Activated T-helper 2 cell treated with anti-CD3 and anti-CD28 coated beads, Interferon-gamma antibody, Interleukin-2, Interleukin-4, amounts not matched to agents 10 μg/mL and 5 μg/mL and 100 μg/mL, durations not matched to agents 14 hours and 24 hours and 36 hours (primary cell): ENCODE measurements around the gene TRHDE. TPM values are rescaled to one million over a fixed set of nuclear protein-coding genes. Genes with fewer than 3 reads are reported as not detected.
"Not testable (repeated sequence)": the region's sequence is repeated elsewhere in the genome, so short reads cannot be mapped to it uniquely, and the experiment has no call there.

Experiments used
- DNase-seq: peaks from one replicate; pipeline ENCODE4 v3.0.0; 2021; ENCODE audit warnings: low spot score
- H3K27ac Mint-ChIP-seq: one replicate; pipeline ENCODE4 v1.8.0; 2021; ENCODE audit warnings: mixed read lengths
- H3K27me3 Mint-ChIP-seq: one replicate; pipeline ENCODE4 v1.8.0; 2021; ENCODE audit warnings: low read depth, mixed read lengths
- H3K36me3 Mint-ChIP-seq: one replicate; pipeline ENCODE4 v1.8.0; 2021; ENCODE audit warnings: low read depth, mixed read lengths
- H3K4me1 Mint-ChIP-seq: one replicate; pipeline ENCODE4 v1.8.0; 2021; ENCODE audit warnings: low read depth, mixed read lengths
- H3K4me3 Mint-ChIP-seq: one replicate; pipeline ENCODE4 v1.8.0; 2021; ENCODE audit warnings: low read depth, mild to moderate bottlenecking, moderate library complexity, mixed read lengths
- H3K9me3 Mint-ChIP-seq: one replicate; pipeline ENCODE4 v1.8.0; 2021; ENCODE audit warnings: mixed read lengths
- intact Hi-C: fragments of 100-400 bp; cut with micrococcal nuclease; formaldehyde crosslinking; loops from one replicate; pipeline ENCODE4 v1.15.1; 2023
- total RNA-seq: library from RNA; stranded (reverse); gene quantifications from 2 replicates; pipeline ENCODE4 v1.2.3, GENCODE V29; 2022

The TRHDE gene
- total RNA-seq, 1 donor from 2014 or later: not detected

DNA sequence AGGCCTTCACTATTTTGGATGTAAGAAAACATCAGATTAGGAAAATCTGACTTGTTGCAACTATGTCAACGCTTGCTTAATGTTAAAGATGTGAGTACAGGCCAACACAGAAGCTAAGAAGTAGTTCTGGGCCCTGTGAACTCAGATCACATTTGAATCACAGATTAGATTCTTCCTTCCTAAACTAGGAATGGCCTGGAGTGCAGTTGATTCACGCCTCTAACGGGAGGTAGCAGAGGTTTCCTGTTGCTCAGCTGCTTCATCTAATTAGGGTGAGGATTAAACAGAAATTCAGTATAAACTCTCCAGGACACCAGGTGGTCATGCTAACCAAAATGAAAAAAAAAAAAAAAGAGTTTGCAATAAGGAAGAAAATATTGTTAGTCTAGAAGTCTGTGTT, 314.3 kb downstream of the TRHDE start:
- Mint-ChIP-seq H3K27me3 (no peaks in the 10 kb centered on the region), H3K27ac (no peak overlapping the region), H3K36me3 (no peaks in the 10 kb centered on the region), H3K9me3 (peaks cover 25% of the 10 kb centered on the region), H3K4me1 (no peaks in the 10 kb centered on the region), H3K4me3 (no peak overlapping the region)
- DNase-seq: no peak
- intact Hi-C loops: no loop called here

DNA sequence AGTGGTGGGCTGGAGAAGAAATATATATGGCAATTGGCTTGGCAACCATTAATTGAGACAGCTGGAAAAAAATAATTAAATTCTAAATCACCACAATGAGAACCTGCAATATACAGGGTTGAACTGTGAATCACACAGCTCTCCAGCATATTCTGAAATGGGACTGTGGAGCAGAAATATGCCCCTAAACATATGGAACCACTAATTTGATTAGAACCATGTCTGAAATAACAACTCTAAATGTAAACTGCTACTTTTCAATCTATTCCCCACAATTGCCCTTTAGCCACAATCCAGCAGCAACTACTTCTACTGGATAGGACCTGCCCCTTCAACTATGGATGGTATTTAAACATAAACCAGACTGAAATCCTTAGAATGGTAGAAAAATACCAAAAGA, 330.4 kb downstream of the TRHDE start:
- no peaks in the 10 kb centered on the region for H3K4me1 Mint-ChIP-seq
- no peaks in the 10 kb centered on the region for H3K36me3 Mint-ChIP-seq
- H3K4me3 Mint-ChIP-seq: no peak overlapping the region
- DNase-seq: no peak
- no peak overlapping the region for H3K27ac Mint-ChIP-seq
- peaks cover 36% of the 10 kb centered on the region for H3K9me3 Mint-ChIP-seq
- H3K27me3 Mint-ChIP-seq: no peaks in the 10 kb centered on the region
- intact Hi-C loops: no loop called here

DNA sequence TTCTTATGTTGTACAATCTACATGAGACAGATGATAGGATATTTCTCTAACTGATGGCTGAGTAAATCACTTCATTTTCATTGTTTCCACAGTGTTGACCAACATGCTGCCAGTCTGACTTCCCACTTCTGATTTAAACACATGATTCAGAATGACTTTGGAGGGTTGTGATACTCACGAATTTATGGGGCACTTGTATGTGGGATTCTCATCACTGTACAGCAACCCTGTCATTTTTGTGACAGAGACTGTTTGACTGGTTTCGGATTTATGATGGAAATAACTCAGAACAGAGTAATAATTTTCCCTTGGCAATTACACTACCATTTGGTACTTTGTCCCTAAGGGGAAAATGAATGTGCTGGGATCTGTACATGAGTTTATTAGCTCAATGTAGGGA, 333.8 kb downstream of the TRHDE start:
- no peaks in the 10 kb centered on the region for H3K27me3 Mint-ChIP-seq
- no peak overlapping the region for H3K27ac Mint-ChIP-seq
- DNase-seq: no peak
- H3K4me3 Mint-ChIP-seq: no peak overlapping the region
- H3K9me3 Mint-ChIP-seq: peaks cover 21% of the 10 kb centered on the region
- intact Hi-C loops: no loop called here
- no peaks in the 10 kb centered on the region for H3K4me1 Mint-ChIP-seq
- no peaks in the 10 kb centered on the region for H3K36me3 Mint-ChIP-seq

- Mint-ChIP-seq H3K4me3 (no peak overlapping the region), H3K9me3 (peaks cover 5% of the 10 kb centered on the region), H3K27ac (no peak overlapping the region), H3K4me1 (no peaks in the 10 kb centered on the region), H3K27me3 (no peaks in the 10 kb centered on the region), H3K36me3 (no peaks in the 10 kb centered on the region)
- DNase-seq: no peak
- intact Hi-C loops: no loop called here
Observed at GRCh38 chr12:72610342-72610741, 338.2 kb downstream of the TRHDE start.

- Mint-ChIP-seq H3K4me3 (no peak overlapping the region), H3K27me3 (no peaks in the 10 kb centered on the region), H3K9me3 (peaks cover 5% of the 10 kb centered on the region), H3K36me3 (no peaks in the 10 kb centered on the region), H3K4me1 (no peaks in the 10 kb centered on the region), H3K27ac (no peak overlapping the region)
- DNase-seq: no peak
- intact Hi-C loops: no loop called here
Observed at GRCh38 chr12:72610854-72611358, 338.7 kb downstream of the TRHDE start.

- DNase-seq: no peak
- no peaks in the 10 kb centered on the region for H3K4me1 Mint-ChIP-seq
- no peaks in the 10 kb centered on the region for H3K36me3 Mint-ChIP-seq
- no peaks in the 10 kb centered on the region for H3K27me3 Mint-ChIP-seq
- peaks cover 5% of the 10 kb centered on the region for H3K9me3 Mint-ChIP-seq
- H3K4me3 Mint-ChIP-seq: no peak overlapping the region
- intact Hi-C loops: no loop called here
- no peak overlapping the region for H3K27ac Mint-ChIP-seq
Observed at GRCh38 chr12:72612171-72612570, 340.0 kb downstream of the TRHDE start.

GRCh38 chr12:72618764-72619163, 346.6 kb downstream of the TRHDE start:
- no peak for DNase-seq
- H3K27ac Mint-ChIP-seq: no peak overlapping the region
- intact Hi-C loops: no loop called here
- H3K36me3 Mint-ChIP-seq: no peaks in the 10 kb centered on the region
- H3K9me3 Mint-ChIP-seq: peaks cover 10% of the 10 kb centered on the region
- H3K27me3 Mint-ChIP-seq: no peaks in the 10 kb centered on the region
- no peak overlapping the region for H3K4me3 Mint-ChIP-seq
- H3K4me1 Mint-ChIP-seq: no peaks in the 10 kb centered on the region

- Mint-ChIP-seq H3K4me1 (no peaks in the 10 kb centered on the region), H3K36me3 (no peaks in the 10 kb centered on the region), H3K9me3 (peaks cover 10% of the 10 kb centered on the region), H3K27me3 (no peaks in the 10 kb centered on the region), H3K4me3 (no peak overlapping the region), H3K27ac (no peak overlapping the region)
- intact Hi-C loops: no loop called here
- no peak for DNase-seq
Observed at GRCh38 chr12:72622556-72622955, 350.4 kb downstream of the TRHDE start.

- Mint-ChIP-seq H3K36me3 (no peaks in the 10 kb centered on the region), H3K4me3 (no peak overlapping the region), H3K4me1 (no peaks in the 10 kb centered on the region), H3K9me3 (no peaks in the 10 kb centered on the region), H3K27me3 (no peaks in the 10 kb centered on the region), H3K27ac (no peak overlapping the region)
- no peak for DNase-seq
- intact Hi-C loops: no loop called here
Observed at GRCh38 chr12:72631926-72632685, 359.9 kb downstream of the TRHDE start.

- Mint-ChIP-seq H3K4me3 (no peak overlapping the region), H3K27me3 (no peaks in the 10 kb centered on the region), H3K27ac (no peak overlapping the region), H3K9me3 (peaks cover 14% of the 10 kb centered on the region), H3K4me1 (no peaks in the 10 kb centered on the region), H3K36me3 (no peaks in the 10 kb centered on the region)
- intact Hi-C loops: no loop called here
- DNase-seq: no peak
Observed at GRCh38 chr12:72642706-72643105, 370.5 kb downstream of the TRHDE start.

DNA sequence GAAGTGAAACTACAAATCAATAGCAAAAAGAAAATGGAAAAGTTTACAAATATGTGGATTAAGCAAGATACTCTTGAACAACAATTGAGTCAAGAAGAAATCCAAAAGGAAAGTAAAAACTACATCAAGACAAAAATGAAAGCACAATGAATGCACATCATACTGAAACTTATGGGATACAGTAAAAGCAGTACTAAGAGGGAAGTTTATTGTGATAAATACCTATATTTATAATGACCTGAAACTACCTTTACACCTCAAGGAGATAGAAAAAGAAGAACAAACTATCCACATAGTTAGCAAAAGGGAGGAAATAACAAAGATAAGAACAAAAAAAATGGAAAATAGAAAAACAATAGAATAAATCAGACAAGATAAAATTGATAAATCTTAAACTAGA, 375.0 kb downstream of the TRHDE start:
- Mint-ChIP-seq H3K27me3 (no peaks in the 10 kb centered on the region), H3K4me1 (no peaks in the 10 kb centered on the region), H3K36me3 (no peaks in the 10 kb centered on the region), H3K27ac (no peak overlapping the region), H3K4me3 (no peak overlapping the region), H3K9me3 (peaks cover 9% of the 10 kb centered on the region)
- no peak for DNase-seq
- intact Hi-C loops: no loop called here

- Mint-ChIP-seq H3K27ac (no peak overlapping the region), H3K4me1 (no peaks in the 10 kb centered on the region), H3K9me3 (peaks cover 3% of the 10 kb centered on the region), H3K36me3 (no peaks in the 10 kb centered on the region), H3K27me3 (no peaks in the 10 kb centered on the region), H3K4me3 (no peak overlapping the region)
- DNase-seq: no peak
- intact Hi-C loops: no loop called here
Observed at GRCh38 chr12:72658615-72659014, 386.4 kb downstream of the TRHDE start.

- intact Hi-C loops, H3K4me3 Mint-ChIP-seq, H3K27ac Mint-ChIP-seq, H3K9me3 Mint-ChIP-seq, DNase-seq, H3K36me3 Mint-ChIP-seq, H3K4me1 Mint-ChIP-seq, H3K27me3 Mint-ChIP-seq: not testable (repeated sequence)
Observed at GRCh38 chr12:72660174-72660573, 388.0 kb downstream of the TRHDE start.
